ENCODE measurements around the gene UTS2R. TPM values are rescaled to one million over a fixed set of nuclear protein-coding genes. Genes with fewer than 3 reads are reported as not detected.
"Not testable (repeated sequence)": the region's sequence is repeated elsewhere in the genome, so short reads cannot be mapped to it uniquely, and the experiment has no call there.

UTS2R gene
- total RNA-seq, 2 experiments from 2014 or later, result not detected

- CTCF ChIA-PET, result interaction anchor here (1.1 to 1.7 kb wide), 4 partner anchors 9 to 57 kb away, joined by 3 to 4 read pairs (median 3); partner anchors contain the start of gene HEXD
- TF ChIP-seq CTCF (IDR thresholded peaks at IDR 0.05), result no peak
- H3K4me3 Mint-ChIP-seq, result no peak overlapping the region
- no peak for ATAC-seq
- H3K27me3 Mint-ChIP-seq, result no peaks in the 10 kb centered on the region
- no peak for DNase-seq
- H3K4me1 Mint-ChIP-seq (ENCODE audit: low read depth), result peaks cover 6% of the 10 kb centered on the region
- intact Hi-C loops (cut with micrococcal nuclease), result no loop called here
- no peaks in the 10 kb centered on the region for H3K9me3 Mint-ChIP-seq
- POLR2A ChIA-PET, result no interaction called here
- H3K36me3 Mint-ChIP-seq (ENCODE audit: low read depth), result peaks cover 13% of the 10 kb centered on the region
- no peak overlapping the region for H3K27ac Mint-ChIP-seq
These were observed 36.8 kb downstream of the UTS2R start for GRCh38 chr17:82408288-82408937.

GRCh38 chr17:82408938-82409318 is 37.4 kb downstream of the UTS2R start:
- intact Hi-C loops (cut with micrococcal nuclease), result no loop called here

GRCh38 chr17:82410014-82410716 is 38.6 kb downstream of the UTS2R start:
- intact Hi-C loops (cut with micrococcal nuclease), result loop anchor here (5.0 kb wide), 1 partner anchor 58 kb away; no protein-coding TSS in a partner anchor
- H3K9me3 Mint-ChIP-seq, result no peaks in the 10 kb centered on the region
- ChIA-PET CTCF (interaction anchor here (0.8 to 1.7 kb wide), 4 partner anchors 9 to 59 kb away, joined by 3 to 4 read pairs (median 4); no protein-coding TSS in a partner anchor), POLR2A (interaction anchor here (0.6 to 0.8 kb wide), 3 partner anchors 33 to 187 kb away, joined by 3 read pairs; no protein-coding TSS in a partner anchor)
- no peak overlapping the region for H3K27ac Mint-ChIP-seq
- no peaks in the 10 kb centered on the region for H3K27me3 Mint-ChIP-seq
- peaks cover 13% of the 10 kb centered on the region for H3K36me3 Mint-ChIP-seq (ENCODE audit: low read depth)
- peaks cover 13% of the 10 kb centered on the region for H3K4me1 Mint-ChIP-seq (ENCODE audit: low read depth)
- no peak for TF ChIP-seq CTCF (IDR thresholded peaks at IDR 0.05)
- DNase-seq, result no peak
- ATAC-seq, result no peak
- H3K4me3 Mint-ChIP-seq, result no peak overlapping the region

More at GRCh38 chr17:82408938-82409318, 37.4 kb downstream of the UTS2R start:
- TF ChIP-seq CTCF (IDR thresholded peaks at IDR 0.05), result no peak
- Mint-ChIP-seq H3K4me1 (ENCODE audit: low read depth) (peaks cover 6% of the 10 kb centered on the region), H3K27me3 (no peaks in the 10 kb centered on the region), H3K4me3 (no peak overlapping the region), H3K9me3 (no peaks in the 10 kb centered on the region), H3K36me3 (ENCODE audit: low read depth) (peaks cover 10% of the 10 kb centered on the region), H3K27ac (no peak overlapping the region)
- DNase-seq, result no peak
- ATAC-seq, result no peak
- ChIA-PET CTCF (interaction anchor here (1.1 to 1.7 kb wide), 4 partner anchors 9 to 58 kb away, joined by 3 to 4 read pairs (median 3); partner anchors contain the start of gene HEXD), POLR2A (no interaction called here)

GRCh38 chr17:82411396-82412053 is 40.0 kb downstream of the UTS2R start:
- intact Hi-C loops (cut with micrococcal nuclease), result loop anchor here (5.0 kb wide), 1 partner anchor 59 kb away; no protein-coding TSS in a partner anchor
- Mint-ChIP-seq H3K27me3 (no peaks in the 10 kb centered on the region), H3K4me1 (ENCODE audit: low read depth) (peaks cover 18% of the 10 kb centered on the region), H3K36me3 (ENCODE audit: low read depth) (peaks cover 11% of the 10 kb centered on the region), H3K4me3 (no peak overlapping the region), H3K9me3 (no peaks in the 10 kb centered on the region), H3K27ac (no peak overlapping the region)
- CTCF ChIA-PET, result interaction anchor here (0.8 kb wide), 1 partner anchor 8 kb away, joined by 3 read pairs; no protein-coding TSS in a partner anchor
- TF ChIP-seq CTCF (IDR thresholded peaks at IDR 0.05), result no peak
- ATAC-seq (no peak), DNase-seq (no peak)
- POLR2A ChIA-PET, result no interaction called here

- H3K9me3 Mint-ChIP-seq, DNase-seq, POLR2A ChIA-PET, H3K27ac Mint-ChIP-seq, CTCF ChIA-PET, H3K4me3 Mint-ChIP-seq, ATAC-seq, H3K27me3 Mint-ChIP-seq: not testable (repeated sequence)
- intact Hi-C loops (cut with micrococcal nuclease), result loop anchor here (5.0 kb wide), 1 partner anchor 60 kb away; no protein-coding TSS in a partner anchor
- H3K36me3 Mint-ChIP-seq (ENCODE audit: low read depth), result peaks cover 11% of the 10 kb centered on the region
- peaks cover 18% of the 10 kb centered on the region for H3K4me1 Mint-ChIP-seq (ENCODE audit: low read depth)
These were observed 40.5 kb downstream of the UTS2R start for GRCh38 chr17:82412081-82412480.

All from activated CD8-positive, alpha-beta T cell treated with anti-CD3 and anti-CD28 coated beads for 36 hours (primary cell).